Measurements from ENCODE around the gene GET4. TPM values are rescaled to one million over a fixed set of nuclear protein-coding genes. Genes with fewer than 3 reads are reported as not detected.

The GET4 gene
- total RNA-seq, 1 experiment from 2014 or later, result 44.8 TPM

DNA sequence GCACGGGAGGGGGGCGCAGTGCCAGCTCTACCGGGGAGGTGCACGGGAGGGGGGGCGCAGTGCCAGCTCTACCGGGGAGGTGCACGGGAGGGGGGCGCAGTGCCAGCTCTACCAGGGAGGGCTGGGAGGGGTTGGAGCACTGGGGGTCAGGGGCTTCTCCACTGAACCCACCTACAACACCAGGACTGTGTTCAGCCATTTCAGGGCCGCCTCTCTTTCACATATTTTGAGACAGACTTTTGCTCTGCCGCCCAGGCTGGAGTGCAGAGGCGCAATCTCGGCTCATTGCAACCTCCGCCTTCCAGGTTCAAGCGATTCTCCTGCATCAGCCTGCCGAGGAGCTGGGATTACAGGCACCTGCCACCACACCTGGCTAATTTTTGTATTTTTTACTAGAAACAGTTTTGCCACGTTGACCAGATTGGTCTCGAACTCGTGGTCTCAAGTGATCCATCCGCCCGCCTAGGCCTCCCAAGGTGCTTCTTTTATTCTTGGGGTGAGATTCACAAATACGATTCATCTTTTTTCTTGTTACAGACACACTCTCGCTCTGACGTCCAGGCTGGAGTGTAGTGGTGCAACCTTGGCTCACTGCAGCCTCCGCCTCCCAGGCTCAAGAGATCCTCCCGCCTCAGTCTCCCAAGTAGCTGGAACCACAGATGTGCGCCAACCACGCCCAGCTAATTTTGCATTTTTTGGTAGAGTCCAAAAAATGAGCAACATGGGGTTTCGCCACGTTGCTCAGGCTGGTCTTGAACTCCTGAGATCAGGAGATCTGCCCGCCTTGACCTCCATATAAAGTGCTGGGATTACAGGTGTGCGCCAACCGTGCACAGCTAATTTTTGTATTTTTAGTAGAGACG is 41.1 kb downstream of the GET4 start:
- Histone ChIP-seq H3K79me2 (ENCODE audit: insufficient read depth, low read length) (no peaks in the 10 kb centered on the region), H3K36me3 (ENCODE audit: control insufficient read depth in 1 of 2, insufficient read depth in 2 of 2, low read length in 2 of 2) (no peaks in the 10 kb centered on the region), H3K4me1 (ENCODE audit: control insufficient read depth in 1 of 2, insufficient read depth in 2 of 2, low read length in 2 of 2) (peaks cover 4 to 8% of the 10 kb centered on the region in 2 experiments; a peak in 3 of 4 replicates), H3K9me3 (ENCODE audit: control insufficient read depth in 1 of 2, insufficient read depth in 1 of 2, low read depth in 1 of 2, low read length in 2 of 2) (no peaks in the 10 kb centered on the region), H3K4me2 (ENCODE audit: low read length) (no peak overlapping the region), H3K27ac (ENCODE audit: low read depth, low read length) (no peak overlapping the region), H4K20me1 (ENCODE audit: insufficient read depth) (no peaks in the 10 kb centered on the region), H3K4me3 (replicated peaks in 1 of 2; ENCODE audit: low read depth in 1 of 2, low read length in 2 of 2) (no peak overlapping the region), H3K27me3 (ENCODE audit: insufficient read depth, low read length) (no peaks in the 10 kb centered on the region), H3K9me2 (ENCODE audit: insufficient read depth) (no peaks in the 10 kb centered on the region), H3K9ac (ENCODE audit: low read length) (no peak overlapping the region), H2AFZ (ENCODE audit: low read depth, low read length, poor library complexity, severe bottlenecking) (no peak overlapping the region)
- RAD21 ChIA-PET (ENCODE audit: low non-redundant PET in 1 of 2, low total read pairs in 2 of 2, uncharacterized antibody in 2 of 2, unreplicated experiment in 2 of 2), result no interaction called here
- intact Hi-C loops (cut with micrococcal nuclease), result no loop called here
- CTCF ChIA-PET, result no interaction called here
- POLR2A ChIA-PET, result no interaction called here
- DNase-seq (ENCODE audit: low read depth, low spot score), result no peak
- TF ChIP-seq ZFX (IDR thresholded peaks at IDR 0.05) (no peak), JUND (IDR thresholded peaks at IDR 0.05) (no peak), EZH2 (IDR thresholded peaks at IDR 0.05) (no peak), EZH2phosphoT487 (IDR thresholded peaks at IDR 0.05; ENCODE audit: borderline replicate concordance) (no peak)
- no TSS peak for BruUV-seq (replicated peaks)
- ATAC-seq, result no peak

DNA sequence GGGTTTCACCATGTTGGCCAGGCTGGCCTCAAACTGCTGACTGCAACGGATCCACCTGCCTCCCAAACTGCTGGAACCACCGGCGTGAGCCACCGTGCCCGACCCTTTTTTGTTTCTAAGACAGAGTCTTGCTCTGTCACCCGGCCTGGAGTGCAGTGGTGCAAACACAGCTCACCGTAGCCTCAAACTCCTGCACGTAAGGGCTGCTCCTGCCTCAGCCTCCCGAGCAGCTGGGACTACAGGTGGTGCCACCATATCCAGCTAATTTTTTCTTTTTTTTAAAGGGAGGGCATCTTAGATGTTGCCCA is 41.7 kb downstream of the GET4 start:
- CTCF ChIA-PET, result no interaction called here
- POLR2A ChIA-PET, result no interaction called here

More for the DNA sequence above, 41.7 kb downstream of the GET4 start:
- BruUV-seq (replicated peaks), result no TSS peak
- H3K36me3 ChIP-seq (ENCODE audit: control insufficient read depth in 1 of 2, insufficient read depth in 2 of 2, low read length in 2 of 2), result no peaks in the 10 kb centered on the region
- no peak for TF ChIP-seq TCF7L2 (IDR thresholded peaks at IDR 0.05; ENCODE audit: borderline replicate concordance, extremely low read depth, insufficient read depth, insufficient read length)
- no peak for TF ChIP-seq POLR2AphosphoS5 (IDR thresholded peaks at IDR 0.05; ENCODE audit: low read depth, low read length)
- TF ChIP-seq, protein P1, sequence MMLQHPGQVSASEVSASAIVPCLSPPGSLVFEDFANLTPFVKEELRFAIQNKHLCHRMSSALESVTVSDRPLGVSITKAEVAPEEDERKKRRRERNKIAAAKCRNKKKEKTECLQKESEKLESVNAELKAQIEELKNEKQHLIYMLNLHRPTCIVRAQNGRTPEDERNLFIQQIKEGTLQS (IDR thresholded peaks at IDR 0.05), result no peak
- no peak for TF ChIP-seq ZNF274 (IDR thresholded peaks at IDR 0.05; ENCODE audit: low read depth, low read length)
- TF ChIP-seq, protein P2, sequence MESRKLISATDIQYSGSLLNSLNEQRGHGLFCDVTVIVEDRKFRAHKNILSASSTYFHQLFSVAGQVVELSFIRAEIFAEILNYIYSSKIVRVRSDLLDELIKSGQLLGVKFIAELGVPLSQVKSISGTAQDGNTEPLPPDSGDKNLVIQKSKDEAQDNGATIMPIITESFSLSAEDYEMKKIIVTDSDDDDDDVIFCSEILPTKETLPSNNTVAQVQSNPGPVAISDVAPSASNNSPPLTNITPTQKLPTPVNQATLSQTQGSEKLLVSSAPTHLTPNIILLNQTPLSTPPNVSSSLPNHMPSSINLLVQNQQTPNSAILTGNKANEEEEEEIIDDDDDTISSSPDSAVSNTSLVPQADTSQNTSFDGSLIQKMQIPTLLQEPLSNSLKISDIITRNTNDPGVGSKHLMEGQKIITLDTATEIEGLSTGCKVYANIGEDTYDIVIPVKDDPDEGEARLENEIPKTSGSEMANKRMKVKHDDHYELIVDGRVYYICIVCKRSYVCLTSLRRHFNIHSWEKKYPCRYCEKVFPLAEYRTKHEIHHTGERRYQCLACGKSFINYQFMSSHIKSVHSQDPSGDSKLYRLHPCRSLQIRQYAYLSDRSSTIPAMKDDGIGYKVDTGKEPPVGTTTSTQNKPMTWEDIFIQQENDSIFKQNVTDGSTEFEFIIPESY (IDR thresholded peaks at IDR 0.05; ENCODE audit: extremely low read depth, insufficient replicate concordance, low read length), result no peak
- no peak for TF ChIP-seq EGR1 (IDR thresholded peaks at IDR 0.05; ENCODE audit: low read depth)
- no peak for DNase-seq (ENCODE audit: low read depth, low spot score)
- H3K9me3 ChIP-seq (ENCODE audit: control insufficient read depth in 1 of 2, insufficient read depth in 1 of 2, low read depth in 1 of 2, low read length in 2 of 2), result no peaks in the 10 kb centered on the region
- peaks cover 4 to 8% of the 10 kb centered on the region in 2 experiments; a peak in 3 of 4 replicates for H3K4me1 ChIP-seq (ENCODE audit: control insufficient read depth in 1 of 2, insufficient read depth in 2 of 2, low read length in 2 of 2)
- no peaks in the 10 kb centered on the region for H4K20me1 ChIP-seq (ENCODE audit: insufficient read depth)
- no peak for ATAC-seq
- no peak overlapping the region for H2AFZ ChIP-seq (ENCODE audit: low read depth, low read length, poor library complexity, severe bottlenecking)
- H3K79me2 ChIP-seq (ENCODE audit: insufficient read depth, low read length), result no peaks in the 10 kb centered on the region
- no peak overlapping the region for H3K4me3 ChIP-seq (replicated peaks in 1 of 2; ENCODE audit: low read depth in 1 of 2, low read length in 2 of 2)
- H3K9ac ChIP-seq (ENCODE audit: low read length), result no peak overlapping the region
- H3K27me3 ChIP-seq (ENCODE audit: insufficient read depth, low read length), result no peaks in the 10 kb centered on the region
- intact Hi-C loops (cut with micrococcal nuclease), result no loop called here
- no peak overlapping the region for H3K4me2 ChIP-seq (ENCODE audit: low read length)
- H3K27ac ChIP-seq (ENCODE audit: low read depth, low read length), result no peak overlapping the region
- RAD21 ChIA-PET (ENCODE audit: low non-redundant PET in 1 of 2, low total read pairs in 2 of 2, uncharacterized antibody in 2 of 2, unreplicated experiment in 2 of 2), result no interaction called here
- no peaks in the 10 kb centered on the region for H3K9me2 ChIP-seq (ENCODE audit: insufficient read depth)
